GM12874 (cell line): ENCODE data around the gene VWF.

Source experiments
- TF ChIP-seq, protein P1 (sequence below): IDR thresholded peaks from 2 replicates; pipeline ENCODE4 v1.5.1; 2011; ENCODE audit warnings: low read depth, mild to moderate bottlenecking, control low read depth, low read length, moderate library complexity; ENCODE audit not compliant: insufficient read depth

VWF gene

DNA sequence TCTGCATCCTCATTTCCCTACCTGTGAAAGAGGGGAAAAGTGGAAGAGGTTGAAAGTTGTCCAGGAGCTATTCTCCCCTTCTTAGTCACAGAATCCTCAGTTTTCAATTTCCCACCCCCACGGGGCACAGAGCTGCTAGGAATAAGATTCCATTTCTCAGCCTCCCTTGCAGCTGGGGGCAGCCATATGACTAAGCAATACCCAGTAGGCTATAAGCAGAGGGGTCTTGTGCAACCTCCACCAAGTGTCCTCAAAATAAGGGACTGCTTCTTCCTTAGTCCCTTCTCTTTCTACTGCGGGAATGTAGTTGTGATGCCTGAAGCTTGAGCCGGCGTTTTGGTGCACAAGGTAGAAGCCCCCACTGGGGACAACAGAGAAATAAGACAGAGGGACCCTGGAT lies 40.9 kb downstream of the VWF start:
- TF ChIP-seq, protein P1, sequence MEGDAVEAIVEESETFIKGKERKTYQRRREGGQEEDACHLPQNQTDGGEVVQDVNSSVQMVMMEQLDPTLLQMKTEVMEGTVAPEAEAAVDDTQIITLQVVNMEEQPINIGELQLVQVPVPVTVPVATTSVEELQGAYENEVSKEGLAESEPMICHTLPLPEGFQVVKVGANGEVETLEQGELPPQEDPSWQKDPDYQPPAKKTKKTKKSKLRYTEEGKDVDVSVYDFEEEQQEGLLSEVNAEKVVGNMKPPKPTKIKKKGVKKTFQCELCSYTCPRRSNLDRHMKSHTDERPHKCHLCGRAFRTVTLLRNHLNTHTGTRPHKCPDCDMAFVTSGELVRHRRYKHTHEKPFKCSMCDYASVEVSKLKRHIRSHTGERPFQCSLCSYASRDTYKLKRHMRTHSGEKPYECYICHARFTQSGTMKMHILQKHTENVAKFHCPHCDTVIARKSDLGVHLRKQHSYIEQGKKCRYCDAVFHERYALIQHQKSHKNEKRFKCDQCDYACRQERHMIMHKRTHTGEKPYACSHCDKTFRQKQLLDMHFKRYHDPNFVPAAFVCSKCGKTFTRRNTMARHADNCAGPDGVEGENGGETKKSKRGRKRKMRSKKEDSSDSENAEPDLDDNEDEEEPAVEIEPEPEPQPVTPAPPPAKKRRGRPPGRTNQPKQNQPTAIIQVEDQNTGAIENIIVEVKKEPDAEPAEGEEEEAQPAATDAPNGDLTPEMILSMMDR, result no peak

DNA sequence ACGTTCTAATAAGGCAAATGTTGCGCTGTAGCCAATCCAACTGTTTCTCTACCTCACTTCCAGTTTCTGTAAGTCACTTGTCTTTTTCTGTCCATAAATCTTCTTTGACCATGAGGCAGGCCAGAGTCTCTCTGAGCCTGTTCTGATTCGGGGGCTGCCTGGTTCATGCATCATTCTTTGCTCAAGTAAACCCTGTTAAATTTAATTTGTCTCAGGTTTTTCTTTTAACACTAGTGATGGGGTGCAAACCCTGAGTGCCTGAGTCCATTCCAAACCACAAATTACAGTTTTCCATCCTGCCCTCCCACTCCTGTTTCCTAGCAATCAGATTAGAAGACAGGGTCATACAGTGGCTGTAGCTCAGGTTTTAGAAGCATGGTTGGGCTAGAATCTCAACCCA lies 41.9 kb downstream of the VWF start:
- TF ChIP-seq, protein P1, result no peak

DNA sequence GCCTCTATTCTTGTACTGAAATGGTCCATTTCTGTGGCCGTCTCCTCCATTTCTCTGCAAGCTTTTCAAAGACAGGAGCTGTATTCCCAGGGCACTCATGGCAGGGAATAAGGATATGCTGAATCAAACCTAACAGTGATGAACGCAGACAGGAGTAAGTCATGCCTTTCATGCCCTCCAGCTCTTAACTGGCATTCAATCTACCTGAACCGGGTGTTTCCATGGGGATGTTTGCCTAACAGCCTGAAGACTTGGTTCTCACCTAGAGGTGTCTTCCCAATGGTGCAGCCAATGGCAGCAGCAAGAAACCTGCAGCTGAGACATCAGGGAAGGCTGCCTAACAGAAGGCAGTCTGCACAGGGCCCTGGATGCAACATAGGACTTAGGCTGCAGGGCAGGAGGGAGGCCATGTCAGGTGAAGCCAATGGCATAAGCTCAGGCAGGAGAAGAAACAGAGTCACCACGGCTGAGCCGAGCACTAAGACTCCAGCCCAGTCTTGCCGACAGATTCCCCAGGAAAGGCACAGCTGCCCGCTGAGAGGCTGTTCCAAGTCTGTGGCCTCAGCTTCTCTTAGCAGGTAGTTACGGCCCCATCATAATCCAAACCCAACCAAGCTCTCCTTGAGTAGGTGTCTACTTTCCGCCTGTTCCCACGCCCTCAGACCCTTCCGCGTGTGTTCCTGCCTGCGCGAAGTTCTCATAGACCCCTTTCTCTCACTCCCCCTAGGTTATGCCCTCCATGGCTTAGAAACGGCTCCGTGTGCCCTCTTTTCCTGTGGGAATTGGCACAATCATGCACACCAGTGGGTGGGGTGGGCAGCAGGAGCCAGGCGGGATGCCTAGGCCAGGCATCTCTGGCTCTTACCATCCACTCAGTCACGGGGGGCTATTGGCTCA lies 44.1 kb downstream of the VWF start:
- TF ChIP-seq, protein P1, result no peak

DNA sequence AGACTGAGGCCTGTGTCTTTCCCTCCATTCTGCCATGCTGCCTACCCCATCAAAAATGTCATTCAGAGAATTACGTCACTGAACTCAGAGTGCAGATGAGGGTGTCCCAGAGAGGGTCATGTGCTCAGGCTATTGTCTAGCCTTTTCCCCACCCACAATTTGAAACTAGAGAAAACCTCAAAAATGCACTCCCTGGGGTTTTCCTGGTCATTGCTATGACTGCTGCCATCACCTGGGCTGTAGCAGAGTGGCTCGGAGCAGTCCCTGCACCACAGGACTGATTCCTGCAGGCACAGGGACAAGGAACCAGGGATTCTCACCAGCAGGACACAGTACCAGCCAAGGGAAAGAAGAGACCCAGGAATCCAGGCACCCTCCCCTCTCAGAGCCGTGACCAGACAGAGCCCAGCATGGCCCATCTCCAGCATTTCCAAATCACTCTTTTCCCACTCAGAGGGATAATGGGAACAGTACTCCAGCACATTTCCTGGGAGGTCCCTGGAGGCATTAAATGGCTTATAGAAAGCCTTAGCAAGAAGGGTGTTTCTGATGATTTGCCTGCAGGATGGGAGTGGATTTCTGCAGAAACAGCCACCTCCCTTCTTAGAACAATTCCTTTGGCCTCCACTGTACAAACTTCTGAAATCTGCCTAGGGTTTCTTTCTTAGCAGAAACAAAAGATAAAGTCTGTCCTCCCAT lies 45.9 kb downstream of the VWF start:
- TF ChIP-seq, protein P1, result no peak

DNA sequence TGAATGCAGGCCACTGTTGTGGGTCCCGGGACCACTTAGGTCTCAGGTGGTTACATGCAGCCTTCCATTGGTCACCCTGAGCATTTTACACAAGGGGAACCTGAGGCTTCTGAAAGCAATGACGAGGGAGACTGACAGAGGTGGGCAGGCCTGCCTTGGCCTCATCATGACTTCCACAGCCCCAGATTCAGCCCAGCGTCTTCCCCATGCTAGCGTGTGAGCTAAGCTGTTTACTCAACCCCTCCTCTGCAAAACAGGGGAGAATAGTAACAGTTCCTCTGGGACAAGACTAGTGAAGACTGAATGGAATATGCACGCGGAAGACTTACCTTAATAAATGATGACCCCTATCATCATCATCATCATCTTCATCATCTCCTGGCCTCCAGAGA lies 46.8 kb downstream of the VWF start:
- TF ChIP-seq, protein P1, result no peak

DNA sequence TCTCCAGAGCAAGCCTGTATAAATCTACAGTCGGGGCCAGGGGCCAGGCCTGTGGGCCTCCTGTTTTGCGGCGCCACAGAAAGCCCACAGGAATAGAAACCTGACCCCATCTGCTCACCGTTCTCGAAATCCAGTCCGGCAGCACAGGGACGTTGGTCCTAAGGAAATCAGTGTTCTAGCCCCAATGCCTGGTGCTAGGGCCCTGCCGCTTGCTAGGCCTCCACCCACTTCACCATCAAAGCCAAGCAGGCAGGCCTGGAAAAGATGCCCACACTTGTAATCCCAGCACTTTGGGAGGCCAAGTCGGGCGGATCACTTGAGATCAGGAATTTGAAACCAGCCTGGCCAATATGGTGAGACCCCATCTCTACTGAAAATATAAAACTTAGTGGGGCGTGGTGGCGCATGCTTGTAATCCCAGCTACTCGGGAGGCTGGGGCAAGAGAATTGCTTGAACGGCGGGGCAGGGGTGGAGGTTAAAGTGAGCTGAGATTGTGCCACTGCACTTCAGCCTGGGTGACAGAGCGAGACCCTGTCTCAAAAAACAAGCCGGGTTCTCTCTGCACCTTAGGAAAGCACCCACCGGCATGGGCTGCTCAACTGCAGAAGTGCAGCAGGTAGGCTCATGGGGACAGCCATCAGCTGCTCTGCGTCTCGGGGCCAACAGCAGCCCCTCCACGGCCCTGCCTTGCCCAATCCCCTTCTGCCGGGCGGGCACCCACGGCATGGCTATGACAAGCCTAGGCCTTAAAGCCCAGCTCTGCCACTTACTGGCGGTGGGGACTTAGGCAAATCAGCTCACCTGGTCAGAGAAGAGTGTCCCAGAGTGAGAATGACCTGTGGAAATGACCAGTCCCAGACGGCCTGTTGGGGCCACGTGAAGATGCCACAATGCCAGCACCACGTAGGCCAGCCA lies 47.4 kb downstream of the VWF start:
- TF ChIP-seq, protein P1, result no peak

DNA sequence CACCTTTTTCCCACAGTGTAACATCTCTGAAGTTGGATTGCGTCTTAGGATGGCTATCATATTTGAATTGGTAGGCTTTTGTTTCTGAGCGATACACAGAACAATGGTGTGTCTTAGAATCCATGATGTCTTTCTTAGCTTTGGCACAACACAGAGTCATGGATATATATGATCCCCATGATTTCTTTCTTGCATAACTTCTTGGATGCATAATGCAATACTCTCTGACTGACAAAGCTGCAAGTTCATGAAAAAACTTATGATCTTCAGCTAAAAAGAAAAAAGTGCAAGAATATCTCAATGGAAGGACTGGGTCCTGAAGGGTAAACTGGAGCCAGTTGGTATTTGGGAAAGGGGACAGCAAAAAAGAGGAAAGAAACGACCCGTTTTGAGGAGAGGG lies 48.1 kb downstream of the VWF start:
- TF ChIP-seq, protein P1, result no peak
